GM19023 (cell line): Measurements from ENCODE around the gene CYS1.
"Not testable (repeated sequence)": the region's sequence is repeated elsewhere in the genome, so short reads cannot be mapped to it uniquely, and the experiment has no call there.

Experiments used
- ATAC-seq: cut with Tn5 transposase; IDR thresholded peaks from one replicate; pipeline ENCODE4 v1.9.1; 2021; ENCODE audit warnings: mild to moderate bottlenecking, moderate library complexity; ENCODE audit not compliant: unreplicated experiment

Gene CYS1, protein sequence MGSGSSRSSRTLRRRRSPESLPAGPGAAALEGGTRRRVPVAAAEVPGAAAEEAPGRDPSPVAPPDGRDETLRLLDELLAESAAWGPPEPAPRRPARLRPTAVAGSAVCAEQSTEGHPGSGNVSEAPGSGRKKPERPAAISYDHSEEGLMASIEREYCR

DNA sequence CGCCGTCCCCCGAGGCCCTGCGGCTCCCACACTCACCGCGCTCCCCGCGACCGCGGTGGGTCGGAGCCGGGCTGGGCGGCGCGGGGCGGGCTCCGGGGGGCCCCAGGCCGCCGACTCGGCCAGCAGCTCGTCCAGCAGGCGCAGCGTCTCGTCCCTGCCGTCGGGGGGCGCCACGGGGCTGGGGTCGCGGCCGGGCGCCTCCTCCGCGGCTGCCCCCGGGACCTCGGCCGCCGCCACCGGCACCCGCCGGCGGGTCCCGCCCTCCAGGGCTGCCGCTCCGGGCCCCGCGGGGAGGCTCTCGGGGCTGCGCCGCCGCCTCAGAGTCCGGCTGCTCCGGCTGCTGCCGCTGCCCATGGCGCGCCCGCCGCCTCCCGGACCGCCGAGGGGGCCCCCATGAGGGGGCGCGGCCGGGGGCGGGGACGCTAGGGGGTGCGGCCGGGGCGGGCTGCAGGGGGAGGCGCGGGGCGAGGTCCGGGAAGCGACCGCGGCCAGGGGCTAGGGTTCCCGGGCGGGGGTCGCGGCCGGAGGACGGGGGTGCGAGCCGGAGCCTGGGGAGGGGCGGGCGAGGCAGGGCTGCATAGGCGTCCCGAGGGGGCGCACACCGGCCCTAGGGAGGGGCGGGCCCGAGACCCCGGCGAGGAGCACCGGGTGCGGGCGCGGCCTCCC lies at the start of gene CYS1:
Gene CYS1 (minus strand): TSS at position 542 of the 666 bp plus-strand sequence. CDS start 188 bp downstream, at position 354.
- peak; percentile 33 for ATAC-seq

DNA sequence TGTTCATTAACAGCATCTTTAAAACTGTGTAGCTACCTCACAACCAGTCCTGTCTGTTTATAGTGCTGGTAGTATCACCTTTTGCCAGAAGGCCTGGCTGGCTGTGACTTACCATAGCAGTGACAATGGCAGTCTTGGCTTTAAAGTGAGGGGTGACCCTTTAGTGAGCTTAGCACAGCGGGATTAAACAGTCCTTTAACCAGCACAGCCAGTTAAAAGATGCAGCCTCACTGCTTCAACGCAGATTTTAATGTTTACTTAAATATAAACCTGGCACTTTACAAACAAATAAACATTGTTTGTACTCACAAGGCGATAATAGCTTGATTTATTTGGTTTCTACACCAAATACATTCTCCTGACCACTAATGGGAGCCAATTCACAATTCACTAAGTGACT lies 49.3 kb upstream of the CYS1 start:
- ATAC-seq: no peak

DNA sequence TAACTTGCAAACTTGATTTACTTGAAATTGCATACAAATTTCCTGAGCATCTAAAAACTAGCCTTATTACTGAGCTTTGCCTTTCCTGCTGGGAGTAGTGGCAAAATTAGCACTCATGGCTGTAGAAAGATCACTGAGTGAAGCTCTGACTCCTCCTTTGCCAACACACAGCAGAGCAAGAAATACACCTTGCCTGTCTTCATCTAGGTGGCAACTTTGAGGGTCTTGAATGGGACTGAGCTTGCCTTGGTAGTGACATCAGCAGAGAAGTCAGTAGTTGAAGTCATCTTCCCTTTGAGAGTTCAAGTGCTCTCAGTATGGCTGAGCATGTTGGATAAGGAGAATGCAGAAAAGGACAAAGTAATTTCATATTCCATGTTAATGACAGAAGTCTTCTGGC lies 48.2 kb upstream of the CYS1 start:
- no peak for ATAC-seq

DNA sequence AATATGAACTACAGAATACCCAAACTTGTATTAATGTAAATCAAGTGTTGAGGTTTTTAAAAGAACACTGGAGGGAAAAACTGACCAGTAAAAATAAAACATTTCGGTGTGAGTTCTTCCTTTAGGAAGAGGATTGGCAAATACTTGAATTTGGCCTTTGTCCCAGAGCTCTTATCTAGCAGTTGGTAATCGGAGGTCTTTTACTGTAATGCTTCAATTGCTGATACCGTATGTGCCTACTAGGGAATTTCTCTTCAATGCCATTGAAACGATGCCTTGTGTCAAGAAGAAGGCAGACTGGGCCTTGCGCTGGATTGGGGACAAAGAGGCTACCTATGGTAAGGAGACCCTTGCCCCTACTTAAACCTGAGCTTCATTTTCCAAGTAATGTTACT lies 46.4 kb upstream of the CYS1 start:
- no peak for ATAC-seq

DNA sequence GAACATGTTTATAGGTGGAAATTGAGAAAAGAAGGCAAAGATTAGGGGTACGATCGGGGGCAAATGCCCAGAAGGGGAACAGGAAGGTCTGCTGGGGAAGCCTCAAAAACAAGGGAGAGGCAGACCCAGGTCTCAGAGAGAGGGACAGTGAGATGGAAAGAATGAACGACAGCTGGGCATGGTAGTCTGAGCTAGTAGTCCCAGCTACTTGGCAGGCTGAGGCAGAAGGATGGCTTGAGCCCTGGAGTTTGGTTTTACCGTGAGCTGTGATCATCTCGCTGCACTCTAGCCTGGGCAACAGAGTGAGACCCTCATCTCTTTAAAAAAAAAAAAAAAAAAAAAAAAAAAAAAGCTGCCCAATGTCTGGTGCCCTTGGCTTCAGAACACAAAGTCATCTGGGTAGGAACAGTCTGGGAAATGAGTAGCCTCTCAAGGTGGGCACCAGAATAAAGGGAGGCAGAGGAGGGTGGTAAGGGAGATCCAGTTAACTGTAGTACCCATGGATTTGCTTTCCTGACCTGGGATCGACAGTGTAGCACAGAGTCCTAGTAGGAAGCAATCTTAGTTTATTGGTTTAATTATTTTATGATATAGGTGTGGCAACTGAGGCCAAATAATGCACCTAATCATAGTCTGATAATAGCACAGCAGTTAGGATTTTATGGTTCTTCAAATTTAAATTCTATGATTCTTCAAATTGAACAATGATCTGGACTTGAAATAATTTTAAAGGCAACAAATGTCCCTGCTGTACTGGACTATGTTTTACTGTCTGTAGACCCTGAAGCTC lies 45.8 kb upstream of the CYS1 start:
- no peak for ATAC-seq

DNA sequence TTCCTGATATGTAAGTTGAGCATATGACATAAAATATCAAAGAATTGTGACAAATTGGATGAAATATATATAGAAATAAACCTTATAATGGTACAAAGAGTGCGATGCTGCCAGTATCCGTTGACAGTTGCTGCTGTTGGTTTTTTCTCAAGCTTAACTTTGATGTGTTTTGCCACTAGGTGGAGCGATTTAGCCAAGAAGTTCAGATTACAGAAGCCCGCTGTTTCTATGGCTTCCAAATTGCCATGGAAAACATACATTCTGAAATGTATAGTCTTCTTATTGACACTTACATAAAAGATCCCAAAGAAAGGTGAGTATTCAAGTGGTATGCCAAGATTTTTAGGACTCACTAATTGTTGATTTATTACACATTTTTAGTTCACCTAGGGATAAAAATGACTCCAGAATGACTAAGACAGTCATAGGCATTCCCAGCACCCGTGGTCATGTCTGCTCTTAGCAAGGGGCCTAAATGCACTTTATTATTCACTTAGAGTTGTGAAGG lies 44.4 kb upstream of the CYS1 start:
- ATAC-seq: no peak

DNA sequence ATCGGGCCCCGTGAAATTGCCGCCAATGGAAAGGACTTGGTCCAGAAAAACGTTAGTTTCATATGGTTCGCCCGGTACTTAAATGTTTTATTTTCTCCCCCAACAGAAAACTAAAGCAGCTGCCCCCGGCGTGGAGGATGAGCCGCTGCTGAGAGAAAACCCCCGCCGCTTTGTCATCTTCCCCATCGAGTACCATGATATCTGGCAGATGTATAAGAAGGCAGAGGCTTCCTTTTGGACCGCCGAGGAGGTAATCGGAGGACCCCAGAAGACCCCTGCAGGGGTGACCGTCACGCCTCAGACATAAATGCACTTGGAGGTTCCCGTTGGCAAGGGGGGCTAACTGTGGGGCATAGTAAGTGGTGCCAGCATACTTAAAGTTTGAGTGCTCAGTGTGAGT lies 43.1 kb upstream of the CYS1 start:
- ATAC-seq: no peak

DNA sequence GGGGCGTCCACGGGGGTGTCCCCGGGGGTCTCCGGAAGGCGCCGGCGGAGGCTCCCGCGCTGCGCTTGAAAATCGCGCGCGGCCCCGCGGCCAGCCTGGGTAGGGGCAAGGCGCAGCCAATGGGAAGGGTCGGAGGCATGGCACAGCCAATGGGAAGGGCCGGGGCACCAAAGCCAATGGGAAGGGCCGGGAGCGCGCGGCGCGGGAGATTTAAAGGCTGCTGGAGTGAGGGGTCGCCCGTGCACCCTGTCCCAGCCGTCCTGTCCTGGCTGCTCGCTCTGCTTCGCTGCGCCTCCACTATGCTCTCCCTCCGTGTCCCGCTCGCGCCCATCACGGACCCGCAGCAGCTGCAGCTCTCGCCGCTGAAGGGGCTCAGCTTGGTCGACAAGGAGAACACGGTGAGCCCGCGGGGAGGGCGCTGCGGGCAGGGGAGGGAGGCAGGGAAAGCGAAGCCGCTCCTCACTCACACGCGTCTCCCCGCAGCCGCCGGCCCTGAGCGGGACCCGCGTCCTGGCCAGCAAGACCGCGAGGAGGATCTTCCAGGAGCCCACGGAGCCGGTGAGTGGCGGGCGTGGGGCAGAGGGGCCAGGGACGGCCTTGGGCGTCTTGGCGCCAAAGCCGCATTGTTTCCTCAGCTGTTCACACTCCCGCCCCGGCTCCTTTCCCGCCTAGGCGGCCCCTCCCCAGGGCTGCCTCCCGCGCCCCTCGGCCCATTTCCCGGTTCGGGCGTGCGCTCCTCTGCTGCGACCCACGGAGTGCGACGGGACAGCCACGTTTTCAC lies 42.5 kb upstream of the CYS1 start, which contains the start of gene RRM2:
Gene RRM2 (plus strand): TSS at position 240 of the 781 bp plus-strand sequence. CDS start 60 bp downstream, at position 300.
- peak; percentile 65 for ATAC-seq

DNA sequence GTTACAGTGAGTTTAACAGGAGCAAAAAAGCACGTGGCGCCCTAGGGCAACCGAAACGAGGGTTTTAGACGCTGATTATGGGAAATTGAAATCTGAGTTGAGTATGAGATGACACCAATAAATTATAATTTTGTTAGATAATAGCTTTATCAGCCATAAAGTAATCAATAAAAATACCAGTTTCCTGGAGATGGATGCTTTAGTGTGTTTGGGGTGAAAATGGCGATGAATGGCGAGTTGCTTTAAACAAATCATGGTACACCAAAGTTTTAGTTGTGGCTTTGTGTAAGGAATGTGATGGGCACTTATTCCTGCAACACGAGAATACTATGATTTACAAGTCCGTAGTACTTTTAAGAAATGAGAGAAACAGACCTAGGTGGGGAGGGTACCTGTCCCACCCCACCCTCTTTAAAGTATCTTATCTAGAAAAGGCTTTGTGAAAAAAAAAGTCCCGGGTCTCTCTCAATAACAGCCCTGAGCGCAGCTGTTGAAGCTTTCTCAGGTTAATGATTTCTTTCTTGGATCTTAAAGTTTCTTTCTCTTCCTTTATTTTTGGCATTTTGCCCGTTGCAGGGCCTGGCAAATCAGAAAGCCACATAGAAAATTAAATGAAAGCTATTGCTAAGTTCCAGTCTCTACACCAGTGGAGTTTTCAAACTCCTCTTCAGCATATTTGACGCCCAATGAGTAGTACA lies 40.8 kb upstream of the CYS1 start:
- no peak for ATAC-seq

DNA sequence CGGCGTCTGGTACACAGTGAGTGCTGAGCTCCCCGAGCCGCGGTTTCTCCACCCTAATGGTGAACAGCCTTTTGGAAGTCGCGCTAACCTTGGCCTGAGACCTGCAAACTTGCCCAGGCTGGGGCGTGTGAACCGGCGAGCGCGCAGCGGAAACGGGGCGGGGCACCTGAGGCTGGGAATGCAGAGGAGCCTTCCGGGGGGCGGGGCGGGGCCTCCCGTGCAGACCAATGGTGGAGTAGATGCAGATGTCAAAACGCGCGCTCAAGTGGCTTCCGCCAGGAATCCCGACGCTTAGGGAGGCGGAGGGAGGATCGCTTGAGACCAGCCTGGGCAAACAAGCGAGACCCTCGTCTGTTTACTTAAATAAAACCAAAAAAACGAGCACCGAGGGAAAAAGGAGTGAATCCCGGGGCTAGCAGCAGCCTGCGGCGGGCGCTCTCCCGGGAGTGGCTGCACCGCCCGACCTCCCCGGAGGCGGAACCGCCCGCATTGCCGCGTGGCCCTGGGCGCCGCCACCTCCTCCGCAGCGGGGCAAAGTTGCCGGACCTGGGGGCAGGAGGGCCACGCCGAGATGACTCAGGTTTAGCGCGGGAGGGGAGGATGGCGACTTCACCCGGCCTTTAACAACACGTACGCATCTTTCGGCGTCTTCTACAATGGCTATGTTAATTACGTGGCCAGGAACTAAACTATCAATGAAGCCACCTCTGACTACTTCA lies 40.1 kb upstream of the CYS1 start:
- peak; percentile 59 for ATAC-seq

DNA sequence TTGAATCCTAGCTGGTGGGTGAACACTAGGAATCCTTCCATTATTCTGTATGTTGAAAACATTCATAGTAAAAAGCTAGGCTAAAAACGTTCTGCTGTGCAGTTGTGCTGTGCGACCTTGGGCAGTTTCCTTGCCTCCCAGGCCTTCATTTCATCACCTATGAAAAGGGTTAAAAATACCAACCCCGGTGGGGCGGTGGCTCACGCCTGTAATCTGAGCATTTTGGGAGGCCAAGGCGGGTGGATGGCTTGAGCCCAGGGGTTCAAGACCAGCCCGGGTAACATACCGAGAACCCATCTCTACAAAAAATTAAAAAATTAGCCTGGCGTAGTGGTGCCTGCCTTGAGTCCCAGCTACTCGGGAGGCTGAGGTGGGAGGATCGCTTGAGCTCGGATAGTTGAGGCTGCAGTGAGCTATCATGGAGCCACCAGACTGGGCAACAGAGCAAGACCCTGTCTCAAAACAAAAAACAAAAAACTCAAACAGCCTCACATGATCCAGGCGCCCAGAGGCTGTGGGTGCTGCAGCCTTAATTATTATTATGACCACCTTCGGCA lies 39.5 kb upstream of the CYS1 start:
- ATAC-seq: no peak

DNA sequence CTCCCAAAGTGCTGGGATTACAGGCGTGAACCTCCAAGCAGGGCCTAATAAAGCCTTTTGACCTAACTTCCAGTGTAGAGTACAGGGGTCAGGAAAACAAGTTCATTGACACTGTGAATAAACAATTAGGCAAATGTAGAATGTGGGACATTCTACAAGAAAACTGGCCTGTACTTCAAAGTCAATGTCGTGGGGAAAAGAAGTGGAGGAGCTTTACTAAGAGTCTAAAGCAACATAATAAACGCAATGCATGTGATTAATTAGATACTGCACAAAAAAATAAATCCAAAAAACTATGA lies 38.8 kb upstream of the CYS1 start:
- ATAC-seq: no peak

DNA sequence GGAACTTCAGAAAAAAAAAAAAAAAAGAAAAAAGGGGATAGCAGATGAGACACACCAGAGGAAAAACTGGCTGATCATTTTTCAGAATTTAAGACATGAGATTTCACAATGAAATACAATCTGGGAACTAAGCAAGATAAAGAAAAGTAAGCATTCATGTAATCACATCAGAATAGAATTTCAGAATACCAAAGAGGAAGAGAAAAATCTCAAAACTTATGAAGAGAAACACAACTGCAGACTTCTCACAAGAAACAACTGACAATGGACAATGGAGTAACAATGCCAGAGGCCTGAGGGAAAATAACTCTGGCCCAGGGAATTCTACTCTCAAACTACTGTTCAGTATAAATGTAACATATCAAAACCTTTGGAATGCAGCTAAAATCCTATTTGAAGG lies 29.1 kb upstream of the CYS1 start:
- no peak for ATAC-seq

DNA sequence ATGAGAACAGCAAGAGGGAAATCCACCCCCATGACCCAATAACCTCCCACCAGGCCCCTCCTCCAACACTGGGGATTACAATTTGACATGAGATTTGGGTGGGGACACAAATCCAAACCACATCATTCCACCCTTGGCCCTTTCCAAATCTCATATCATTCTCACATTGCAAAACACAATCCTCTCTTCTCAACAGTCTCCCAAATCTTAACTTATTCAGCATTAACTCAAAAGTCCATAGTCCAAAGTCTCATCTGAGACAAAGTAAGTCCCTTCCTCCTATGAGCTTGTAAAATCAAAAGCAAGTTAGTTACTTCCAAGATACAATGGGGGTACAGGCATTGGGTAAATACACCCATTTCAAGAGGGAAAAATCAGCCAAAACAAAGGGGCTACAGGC lies 24.7 kb upstream of the CYS1 start:
- not testable (repeated sequence) for ATAC-seq

DNA sequence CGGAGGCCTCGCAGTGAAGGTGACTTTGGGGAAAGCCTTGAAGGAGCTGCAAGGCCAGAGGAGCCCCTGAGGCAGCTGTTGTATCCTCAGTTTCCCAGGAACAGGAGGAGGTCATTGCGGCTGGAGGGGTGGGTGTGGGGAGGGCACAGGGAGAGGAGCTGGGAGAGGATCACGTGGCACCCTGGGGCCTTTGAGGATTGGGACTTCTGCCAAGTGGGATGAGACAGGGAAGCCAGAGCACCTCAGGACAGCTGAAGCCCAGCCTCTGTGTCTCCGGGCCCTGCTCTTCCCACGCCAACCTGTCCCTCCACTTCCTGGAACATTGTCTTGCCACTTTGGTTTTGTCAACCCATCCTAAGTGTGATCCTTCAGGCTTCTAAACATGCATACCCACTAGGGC lies 23.0 kb upstream of the CYS1 start:
- no peak for ATAC-seq

DNA sequence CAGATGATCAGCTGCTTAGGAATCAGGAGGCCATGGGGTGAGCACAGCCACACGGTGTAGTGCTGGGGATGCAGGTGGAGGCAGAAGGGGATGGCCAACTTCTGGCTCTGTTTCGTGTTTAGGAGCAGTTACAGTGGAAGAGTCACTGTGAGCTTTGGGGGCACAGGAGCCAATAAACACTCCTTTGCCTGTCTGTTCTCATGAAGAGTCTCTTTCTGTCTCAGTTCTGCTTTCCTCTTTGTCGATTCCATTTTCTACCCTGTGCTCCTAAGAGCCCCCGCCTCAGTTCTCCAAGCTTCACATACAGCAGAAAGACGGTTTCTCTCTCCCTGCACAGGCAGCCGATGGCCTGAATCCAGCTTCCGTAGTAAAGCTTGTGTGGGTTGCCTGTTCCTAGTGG lies 21.3 kb upstream of the CYS1 start:
- ATAC-seq: no peak

DNA sequence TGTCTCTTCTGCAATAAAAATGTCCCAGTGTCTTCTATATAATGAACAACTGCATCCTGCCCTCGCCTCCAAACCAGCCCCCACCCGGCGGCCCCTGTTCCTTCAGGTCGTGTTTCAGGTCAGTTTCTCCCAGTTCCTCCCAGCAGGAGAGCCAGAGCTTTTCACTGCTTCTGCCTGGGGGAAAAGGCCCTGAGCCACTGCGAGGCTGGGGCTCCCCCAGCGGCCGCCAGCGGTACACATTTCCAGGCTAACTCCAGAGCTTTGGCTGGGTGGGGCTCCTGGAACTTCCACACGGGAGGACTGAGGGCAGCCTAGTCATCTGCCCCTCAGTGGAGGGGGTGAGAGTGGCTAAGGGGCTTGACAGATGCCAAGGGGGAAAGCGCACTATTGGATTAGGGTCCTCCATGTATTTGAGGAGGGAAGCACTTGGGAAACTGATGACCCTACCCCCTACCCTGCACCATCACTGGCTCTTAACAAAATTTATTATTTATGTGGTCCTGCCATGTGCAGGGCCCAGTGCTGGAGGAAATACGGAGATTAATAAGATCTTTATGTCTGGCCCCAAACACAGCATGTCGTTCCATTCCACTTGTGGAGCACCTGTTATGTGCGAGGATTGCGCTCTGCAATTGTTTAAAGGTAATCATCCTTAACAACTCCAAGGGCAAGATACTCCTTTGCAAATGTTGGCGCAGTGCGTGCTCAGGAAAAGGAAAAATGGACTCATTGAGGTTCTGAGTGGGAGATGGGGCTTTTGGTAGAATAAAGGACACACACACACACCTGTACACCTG lies 17.3 kb upstream of the CYS1 start:
- peak; percentile 86 for ATAC-seq

DNA sequence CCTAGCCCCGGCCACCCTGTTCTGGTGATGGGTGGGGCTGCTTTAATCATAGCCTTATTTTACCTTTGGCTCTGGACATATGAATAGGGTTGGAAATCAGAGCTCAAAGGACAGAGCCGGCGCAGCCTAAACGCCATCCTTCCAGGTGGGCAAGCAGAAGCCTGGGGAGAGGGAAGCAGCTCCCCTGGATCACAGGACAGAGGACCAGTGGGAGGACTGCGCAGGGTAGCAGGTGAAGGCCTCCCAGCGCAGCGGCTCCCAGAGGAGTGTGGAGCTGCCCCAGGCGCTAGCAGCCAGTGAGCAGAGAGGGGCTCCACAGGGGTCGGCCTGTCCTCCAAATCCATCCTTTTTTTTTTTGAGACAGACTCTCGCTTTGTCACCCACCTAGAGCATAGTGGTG lies 16.4 kb upstream of the CYS1 start:
- ATAC-seq: no peak

DNA sequence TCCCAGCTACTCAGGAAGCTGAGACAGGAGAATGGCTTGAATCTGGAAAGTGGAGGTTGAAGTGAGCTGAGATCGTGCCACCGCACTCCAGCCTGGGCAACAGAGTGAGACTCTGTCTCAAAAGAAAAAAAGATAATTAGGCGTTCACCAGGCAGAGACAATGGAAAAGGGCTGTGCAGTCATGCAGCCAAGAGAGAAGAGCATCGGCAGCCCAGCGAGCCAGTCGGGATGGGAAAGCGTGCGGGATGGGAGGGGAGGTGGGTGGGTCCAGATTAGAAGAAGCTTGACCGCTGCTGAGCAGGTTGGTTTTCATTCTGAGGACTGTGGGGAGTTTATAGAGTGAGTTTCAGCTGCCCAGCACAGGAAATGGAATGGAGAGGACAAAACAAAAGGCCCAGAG lies 15.0 kb upstream of the CYS1 start:
- ATAC-seq: no peak
